KMS-11 (cell line): Measurements from ENCODE around the gene RADX.
A peak's percentile ranks its signal among the peaks of the same experiment; 100 is the strongest.

Experiments used
- H2AFZ ChIP-seq: fragments of 200-600 bp; sonication (generic); 2 replicates; pipeline ENCODE4 v1.6.1; 2016; ENCODE audit warnings: antibody characterized with exemption, mixed run types, low read depth
- H3K27ac ChIP-seq: fragments of 200-600 bp; sonication (generic); 2 replicates; pipeline ENCODE4 v1.6.1; 2016; ENCODE audit warnings: mild to moderate bottlenecking, mixed run types
- H3K27me3 ChIP-seq: fragments of 200-600 bp; sonication (generic); 2 replicates; pipeline ENCODE4 v1.6.1; 2017; ENCODE audit warnings: mild to moderate bottlenecking, low read depth, mixed run types, moderate library complexity; ENCODE audit not compliant: insufficient read depth
- H3K36me3 ChIP-seq: fragments of 200-600 bp; sonication (generic); 2 replicates; pipeline ENCODE4 v1.6.1; 2017; ENCODE audit warnings: mild to moderate bottlenecking, mixed run types; ENCODE audit not compliant: insufficient read depth
- H3K4me1 ChIP-seq: fragments of 200-600 bp; sonication (generic); 2 replicates; pipeline ENCODE4 v1.6.1; 2016; ENCODE audit warnings: mild to moderate bottlenecking, low read depth, mixed run types; ENCODE audit not compliant: poor library complexity, severe bottlenecking
- H3K4me2 ChIP-seq: fragments of 200-600 bp; sonication (generic); 2 replicates; pipeline ENCODE4 v1.7.0; 2016; ENCODE audit warnings: mild to moderate bottlenecking, mixed run types
- H3K4me3 ChIP-seq: fragments of 200-600 bp; sonication (generic); IDR thresholded peaks from 2 replicates; pipeline ENCODE4 v1.6.1; 2017; ENCODE audit warnings: low read depth, low read length, mixed read lengths; ENCODE audit not compliant: insufficient read depth
- H3K79me2 ChIP-seq: fragments of 200-600 bp; sonication (generic); 2 replicates; pipeline ENCODE4 v1.6.1; 2016; ENCODE audit warnings: low read depth, mixed run types; ENCODE audit not compliant: insufficient read depth
- H3K9ac ChIP-seq: fragments of 200-600 bp; sonication (generic); 2 replicates; pipeline ENCODE4 v1.6.1; 2016; ENCODE audit warnings: mild to moderate bottlenecking, mixed run types
- H4K20me1 ChIP-seq: fragments of 200-600 bp; sonication (generic); 2 replicates; pipeline ENCODE4 v1.6.1; 2016; ENCODE audit warnings: mild to moderate bottlenecking, mixed run types; ENCODE audit not compliant: insufficient read depth
- TF ChIP-seq, protein P1 (sequence below): fragments of 200-600 bp; sonication (generic); conservative IDR thresholded peaks from 2 replicates; pipeline ENCODE4 v1.6.1; 2017; ENCODE audit warnings: low read depth, mild to moderate bottlenecking, antibody characterized with exemption, low read length, moderate library complexity, mixed read lengths

The RADX gene

DNA sequence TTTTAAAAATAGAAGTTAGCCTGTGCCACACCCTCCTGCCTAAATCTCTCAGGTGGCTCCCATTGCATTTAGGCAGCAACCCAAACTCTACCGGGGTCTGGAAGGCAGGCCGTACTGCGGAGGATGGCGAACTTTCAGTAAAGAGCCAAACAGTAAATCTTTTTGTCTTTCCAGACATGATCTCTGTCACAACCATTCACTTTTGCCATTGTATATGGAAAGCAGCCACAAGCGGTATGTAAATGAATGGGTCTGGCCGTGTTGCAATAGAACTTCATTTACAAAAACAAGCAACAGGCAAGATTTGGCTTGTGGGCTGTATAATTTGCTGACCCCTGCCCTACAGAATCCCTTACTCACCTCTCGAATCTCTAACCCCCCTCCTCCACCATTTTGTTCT lies 3.3 kb downstream of the RADX start:
- H3K27ac ChIP-seq: no peak overlapping the region
- H4K20me1 ChIP-seq: no peaks in the 10 kb centered on the region
- H3K36me3 ChIP-seq: no peaks in the 10 kb centered on the region
- H3K9ac ChIP-seq: no peak overlapping the region
- TF ChIP-seq, protein P1, sequence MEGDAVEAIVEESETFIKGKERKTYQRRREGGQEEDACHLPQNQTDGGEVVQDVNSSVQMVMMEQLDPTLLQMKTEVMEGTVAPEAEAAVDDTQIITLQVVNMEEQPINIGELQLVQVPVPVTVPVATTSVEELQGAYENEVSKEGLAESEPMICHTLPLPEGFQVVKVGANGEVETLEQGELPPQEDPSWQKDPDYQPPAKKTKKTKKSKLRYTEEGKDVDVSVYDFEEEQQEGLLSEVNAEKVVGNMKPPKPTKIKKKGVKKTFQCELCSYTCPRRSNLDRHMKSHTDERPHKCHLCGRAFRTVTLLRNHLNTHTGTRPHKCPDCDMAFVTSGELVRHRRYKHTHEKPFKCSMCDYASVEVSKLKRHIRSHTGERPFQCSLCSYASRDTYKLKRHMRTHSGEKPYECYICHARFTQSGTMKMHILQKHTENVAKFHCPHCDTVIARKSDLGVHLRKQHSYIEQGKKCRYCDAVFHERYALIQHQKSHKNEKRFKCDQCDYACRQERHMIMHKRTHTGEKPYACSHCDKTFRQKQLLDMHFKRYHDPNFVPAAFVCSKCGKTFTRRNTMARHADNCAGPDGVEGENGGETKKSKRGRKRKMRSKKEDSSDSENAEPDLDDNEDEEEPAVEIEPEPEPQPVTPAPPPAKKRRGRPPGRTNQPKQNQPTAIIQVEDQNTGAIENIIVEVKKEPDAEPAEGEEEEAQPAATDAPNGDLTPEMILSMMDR: no peak
- H3K79me2 ChIP-seq: no peaks in the 10 kb centered on the region
- H3K4me2 ChIP-seq: no peak overlapping the region; the same call in 1 of the 2 replicates
- H2AFZ ChIP-seq: no peak overlapping the region
- H3K27me3 ChIP-seq: no peaks in the 10 kb centered on the region
- H3K4me3 ChIP-seq: no peak overlapping the region
- peaks cover 16% of the 10 kb centered on the region for H3K4me1 ChIP-seq

DNA sequence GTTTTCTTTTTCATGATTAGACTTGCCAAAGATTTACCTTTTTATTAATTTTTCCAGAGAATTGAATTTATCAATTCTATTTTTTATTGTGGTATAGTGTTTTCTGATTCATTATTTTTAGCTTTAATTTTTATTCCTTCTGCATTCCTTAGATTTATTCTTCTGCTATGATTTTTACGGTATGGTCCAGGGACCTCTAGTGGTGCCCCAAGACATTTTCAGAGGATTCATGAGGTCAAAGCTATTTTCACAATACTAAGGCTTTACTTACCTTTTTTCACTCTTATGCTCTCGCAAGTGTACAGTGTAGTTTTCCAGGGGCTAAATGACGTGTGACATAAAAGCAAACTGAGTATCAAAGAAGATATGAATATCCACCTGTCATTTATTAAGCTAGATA lies 8.0 kb downstream of the RADX start:
- TF ChIP-seq, protein P1: peak; percentile 43
- Histone ChIP-seq H3K27me3 (no peaks in the 10 kb centered on the region), H4K20me1 (no peaks in the 10 kb centered on the region), H3K4me2 (no peak overlapping the region), H3K79me2 (no peaks in the 10 kb centered on the region), H3K4me3 (no peak overlapping the region), H3K9ac (no peak overlapping the region), H3K36me3 (no peaks in the 10 kb centered on the region), H2AFZ (no peak overlapping the region), H3K27ac (no peak overlapping the region), H3K4me1 (peaks cover 3% of the 10 kb centered on the region)

DNA sequence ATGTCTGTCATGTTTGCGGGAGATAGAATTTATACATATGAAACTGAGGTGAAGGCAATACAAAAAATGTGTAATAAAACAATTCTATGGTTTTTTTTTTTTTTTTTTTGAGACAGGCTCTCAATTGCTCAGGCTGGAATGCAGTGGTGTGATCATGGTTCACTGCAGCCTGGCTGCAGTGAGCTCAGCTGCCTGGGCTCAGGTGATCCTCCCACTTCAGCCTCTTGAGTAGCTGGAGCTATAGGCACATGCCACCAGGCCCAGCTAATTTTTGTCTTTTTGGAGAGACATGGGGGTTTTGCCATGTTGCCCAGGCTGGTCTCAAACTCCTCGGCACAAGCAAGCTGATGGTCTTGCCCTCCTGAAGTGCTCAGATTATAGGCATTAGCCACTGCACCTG lies 10.1 kb downstream of the RADX start:
- no peak overlapping the region for H3K4me2 ChIP-seq
- no peaks in the 10 kb centered on the region for H4K20me1 ChIP-seq
- no peaks in the 10 kb centered on the region for H3K36me3 ChIP-seq
- TF ChIP-seq, protein P1: no peak
- H2AFZ ChIP-seq: no peak overlapping the region
- H3K9ac ChIP-seq: no peak overlapping the region
- no peaks in the 10 kb centered on the region for H3K4me1 ChIP-seq
- H3K4me3 ChIP-seq: no peak overlapping the region
- H3K27me3 ChIP-seq: no peaks in the 10 kb centered on the region
- no peaks in the 10 kb centered on the region for H3K79me2 ChIP-seq
- no peak overlapping the region for H3K27ac ChIP-seq

DNA sequence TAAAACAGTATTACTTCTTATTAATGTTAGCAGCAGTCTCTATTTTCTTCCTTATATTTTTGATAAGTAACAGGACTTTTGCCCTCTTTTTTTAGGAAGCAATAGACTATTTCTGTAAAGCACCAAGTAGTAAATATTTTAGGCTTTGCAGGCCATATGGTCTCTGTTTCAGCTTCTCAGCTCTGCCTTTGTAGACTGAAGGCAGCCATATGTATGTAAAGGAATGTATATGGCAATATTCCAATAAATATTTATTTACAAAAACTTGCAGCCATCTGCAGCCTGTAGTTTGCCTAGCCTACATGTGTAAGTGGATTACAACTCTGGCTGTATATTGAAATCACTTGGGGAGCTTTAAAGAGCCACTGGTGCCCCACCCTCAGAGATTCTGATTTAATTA lies 15.0 kb downstream of the RADX start:
- Histone ChIP-seq H3K4me2 (no peak overlapping the region), H3K4me1 (no peaks in the 10 kb centered on the region), H4K20me1 (no peaks in the 10 kb centered on the region)

More for the DNA sequence above, 15.0 kb downstream of the RADX start:
- H3K79me2 ChIP-seq: no peaks in the 10 kb centered on the region
- H2AFZ ChIP-seq: no peak overlapping the region
- H3K4me3 ChIP-seq: no peak overlapping the region
- TF ChIP-seq, protein P1: no peak
- no peaks in the 10 kb centered on the region for H3K36me3 ChIP-seq
- H3K9ac ChIP-seq: no peak overlapping the region
- no peak overlapping the region for H3K27ac ChIP-seq
- no peaks in the 10 kb centered on the region for H3K27me3 ChIP-seq
